ENCODE data around the gene RAB34.

- TF ChIP-seq HMGN3 (IDR thresholded peaks at IDR 0.05; ENCODE audit: borderline replicate concordance, extremely low read depth, insufficient read length, low read depth, low read length) (no peak), CTCF (IDR thresholded peaks at IDR 0.05 in 2 of 3, conservative IDR thresholded peaks at IDR 0.05 in 1 of 3; ENCODE audit: insufficient read depth in 2 of 3, low read depth in 1 of 3, low read length in 3 of 3) (peak; percentile 48 to 81 (median 54); a peak in 5 of 6 replicates), SIN3A (IDR thresholded peaks at IDR 0.05; ENCODE audit: borderline replicate concordance in 2 of 2, control insufficient read depth in 1 of 2, low read depth in 2 of 2, low read length in 2 of 2) (no peak), ZHX1 (conservative IDR thresholded peaks at IDR 0.05; ENCODE audit: low read length) (no peak), ZBTB43 (CRISPR knock-in tag; IDR thresholded peaks at IDR 0.05) (no peak), GABPA (tag; conservative IDR thresholded peaks at IDR 0.05; ENCODE audit: low read depth) (no peak), BCLAF1 (IDR thresholded peaks at IDR 0.05; ENCODE audit: borderline replicate concordance in 1 of 2, control insufficient read depth in 1 of 2, low read depth in 2 of 2, low read length in 1 of 2) (no peak)
Measured at GRCh38 chr17:28735242-28735722, 17.6 kb upstream of the RAB34 start.
